Gastrocnemius medialis (tissue), 4 donors: ENCODE measurements around the gene CCDC88A. TPM values are rescaled to one million over a fixed set of nuclear protein-coding genes. Genes with fewer than 3 reads are reported as not detected.

Source experiments
- ATAC-seq, 2 donors: fragments of 150-250 bp; one replicate each; pipeline ENCODE4 v1.9.1; 2016
- DNase-seq, 2 donors: peaks; one replicate each; pipeline ENCODE4 v3.0.0-alpha.2; 2019
- H3K27ac ChIP-seq, 4 donors: fragments of 200-600 bp; sonication (generic); 1 replicate in 1 of 4; 2 replicates in 3 of 4; pipeline ENCODE4 v1.5.1; 2016 to 2018; ENCODE audit warnings: mild to moderate bottlenecking in 2 of 4, moderate library complexity in 1 of 4
- H3K27me3 ChIP-seq, 3 donors: fragments of 200-600 bp; sonication (generic) in 2 of 3; 1 replicate in 1 of 3; 2 replicates in 2 of 3; pipeline versions ENCODE4 v1.5.1 to v1.6.0; 2016 to 2019; ENCODE audit warnings: mild to moderate bottlenecking in 1 of 3, moderate library complexity in 1 of 3
- H3K36me3 ChIP-seq, 2 donors: fragments of 200-600 bp; sonication (generic) in 1 of 2; one replicate each; pipeline ENCODE4 v1.5.1; 2017 to 2018
- H3K4me1 ChIP-seq, 2 donors: fragments of 200-600 bp; sonication (generic) in 1 of 2; one replicate each; pipeline ENCODE4 v1.5.1; 2016 to 2017; ENCODE audit warnings: mild to moderate bottlenecking in 2 of 2
- H3K4me3 ChIP-seq, 4 donors: fragments of 200-600 bp; sonication (generic) in 3 of 4; 1 replicate in 1 of 4; 2 replicates in 3 of 4; pipeline ENCODE4 v1.5.1; 2016 to 2019; ENCODE audit warnings: mild to moderate bottlenecking in 2 of 4
- H3K9me3 ChIP-seq, 3 donors: fragments of 200-600 bp; sonication (generic) in 2 of 3; 1 replicate in 1 of 3; 2 replicates in 2 of 3; pipeline ENCODE4 v1.5.1; 2016 to 2019
- CTCF ChIP-seq, 5 experiments: fragments of 450-650 bp in 3 of 5; fragments of 200-600 bp in 2 of 5; sonication (generic) in 2 of 5; IDR thresholded peaks in 4 of 5; conservative IDR thresholded peaks in 1 of 5; 1 replicate in 4 of 5; 2 replicates in 1 of 5; pipeline ENCODE4 v1.5.1; 2016 to 2019; ENCODE audit warnings: antibody characterized with exemption in 5 of 5, mild to moderate bottlenecking in 3 of 5, moderate library complexity in 3 of 5
- POLR2A ChIP-seq, 2 donors: fragments of 450-650 bp; IDR thresholded peaks; one replicate each; pipeline ENCODE4 v1.6.1; 2017; ENCODE audit warnings: antibody characterized with exemption in 2 of 2, mild to moderate bottlenecking in 2 of 2, moderate library complexity in 2 of 2
- in situ Hi-C, 4 donors: fragments of 200-750 bp; cut with MboI; loops; one replicate each; pipeline versions ENCODE4 v1.15.0 to v1.8.0; 2017; ENCODE audit warnings: low sequenced_read_pairs in 4 of 4
- intact Hi-C: fragments of 100-400 bp; cut with DNase I; formaldehyde crosslinking; loops from one replicate; pipeline ENCODE4 v1.15.1; 2023; ENCODE audit warnings: low total_unique reads
- total RNA-seq, 4 donors: library from RNA; depleted of rRNA; stranded (reverse); fragments of >200 nt; gene quantifications; one replicate each; pipeline versions ENCODE4 v1.1.0 to v1.2.3, GENCODE V29; 2016

Gene CCDC88A
- total RNA-seq, 4 donors from 2014 or later, result 12.9 to 28.7 (median 19.4) TPM

DNA sequence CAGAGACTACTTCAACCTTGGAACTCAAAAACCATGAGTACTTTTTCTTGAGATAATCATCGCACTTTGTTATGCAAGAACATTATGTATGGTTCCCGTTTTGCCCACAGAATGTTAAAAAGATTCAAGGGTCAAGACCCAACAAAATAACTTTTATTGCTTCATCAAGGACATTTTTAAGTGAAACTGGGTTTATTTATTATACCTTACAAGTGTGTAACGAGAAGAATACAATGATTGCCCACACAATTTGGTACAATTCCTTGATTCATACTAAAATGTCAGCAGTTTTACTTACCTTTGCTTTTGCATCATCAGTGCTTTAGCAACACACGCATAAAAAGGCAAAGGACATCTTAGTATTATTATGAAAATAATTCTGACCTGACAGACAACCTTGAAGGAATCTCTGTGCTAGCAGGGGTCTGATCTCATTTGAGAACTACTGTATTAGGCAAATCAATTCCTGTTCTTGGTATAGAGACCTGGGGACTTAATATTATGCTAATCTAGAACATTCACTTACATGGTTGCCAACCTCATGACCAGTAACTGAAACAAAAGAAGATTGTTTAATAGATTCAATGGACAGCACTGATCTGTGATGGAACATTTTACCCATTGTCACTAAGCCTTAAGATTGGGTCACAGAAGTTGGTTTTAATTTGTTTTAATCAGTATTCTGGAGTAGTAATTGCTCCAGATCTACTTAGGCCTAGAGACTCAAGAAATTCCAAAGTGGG, 16.2 kb downstream of the CCDC88A start:
- Histone ChIP-seq H3K4me1 (no peaks in the 10 kb centered on the region), H3K36me3 (peaks cover 0 to 6% of the 10 kb centered on the region in 2 donors), H3K4me3 (no peak overlapping the region), H3K27ac (no peak overlapping the region), H3K9me3 (no peaks in the 10 kb centered on the region), H3K27me3 (no peaks in the 10 kb centered on the region)
- intact Hi-C loops, result no loop called here
- TF ChIP-seq CTCF (IDR thresholded peaks at IDR 0.05 in 4 of 5, conservative IDR thresholded peaks at IDR 0.05 in 1 of 5) (no peak), POLR2A (IDR thresholded peaks at IDR 0.05) (no peak)
- DNase-seq (no peak), ATAC-seq (no peak)
- in situ Hi-C loops, result loop anchor here in 1 of 4 donors (25.0 kb wide), 1 partner anchor 366 kb away; no protein-coding TSS in a partner anchor

GRCh38 chr2:55401124-55401523, 18.5 kb downstream of the CCDC88A start:
- no peak overlapping the region for H3K27ac ChIP-seq
- peaks cover 0 to 6% of the 10 kb centered on the region in 2 donors for H3K36me3 ChIP-seq
- ATAC-seq (no peak), DNase-seq (no peak)
- no peak overlapping the region for H3K4me3 ChIP-seq
- H3K9me3 ChIP-seq, result no peaks in the 10 kb centered on the region
- TF ChIP-seq POLR2A (IDR thresholded peaks at IDR 0.05) (no peak), CTCF (IDR thresholded peaks at IDR 0.05 in 4 of 5, conservative IDR thresholded peaks at IDR 0.05 in 1 of 5) (no peak)
- H3K27me3 ChIP-seq, result no peaks in the 10 kb centered on the region
- intact Hi-C loops, result no loop called here
- no peaks in the 10 kb centered on the region for H3K4me1 ChIP-seq
- in situ Hi-C loops, result loop anchor here in 1 of 4 donors (25.0 kb wide), 1 partner anchor 364 kb away; no protein-coding TSS in a partner anchor

DNA sequence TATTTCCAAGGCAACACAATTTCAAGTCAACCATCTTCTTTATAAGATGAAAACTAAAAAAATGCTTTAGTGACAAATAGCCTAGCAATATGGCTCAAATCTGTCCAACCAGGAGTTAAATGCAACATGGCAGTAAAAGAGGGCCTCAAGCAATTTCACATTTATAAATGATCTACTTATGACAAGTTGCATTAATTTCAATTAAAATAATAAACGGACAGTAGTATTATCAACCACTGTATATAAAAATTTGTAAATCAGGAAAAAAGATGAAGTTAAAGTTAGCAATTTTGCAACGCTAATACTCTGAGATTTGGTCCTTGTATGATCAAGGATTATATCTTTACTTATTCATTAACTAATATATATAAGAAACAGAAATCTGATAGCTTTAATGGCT, 19.3 kb downstream of the CCDC88A start:
- in situ Hi-C loops, result loop anchor here in 1 of 4 donors (25.0 kb wide), 1 partner anchor 363 kb away; no protein-coding TSS in a partner anchor
- H3K4me3 ChIP-seq, result no peak overlapping the region
- H3K4me1 ChIP-seq, result no peaks in the 10 kb centered on the region
- ATAC-seq (no peak), DNase-seq (no peak)
- TF ChIP-seq POLR2A (IDR thresholded peaks at IDR 0.05), result no peak
- TF ChIP-seq CTCF (IDR thresholded peaks at IDR 0.05 in 4 of 5, conservative IDR thresholded peaks at IDR 0.05 in 1 of 5), result no peak
- no peak overlapping the region for H3K27ac ChIP-seq
- no peaks in the 10 kb centered on the region for H3K9me3 ChIP-seq
- peaks cover 0 to 5% of the 10 kb centered on the region in 2 donors for H3K36me3 ChIP-seq
- H3K27me3 ChIP-seq, result no peaks in the 10 kb centered on the region
- intact Hi-C loops, result no loop called here

- intact Hi-C loops (no loop called here), in situ Hi-C loops (loop anchor here in 1 of 4 donors (25.0 kb wide), 1 partner anchor 363 kb away; no protein-coding TSS in a partner anchor)
- DNase-seq, result no peak
Observed at GRCh38 chr2:55399815-55400214, 19.8 kb downstream of the CCDC88A start.

More at GRCh38 chr2:55399815-55400214, 19.8 kb downstream of the CCDC88A start:
- no peak for TF ChIP-seq POLR2A (IDR thresholded peaks at IDR 0.05)
- TF ChIP-seq CTCF (IDR thresholded peaks at IDR 0.05 in 4 of 5, conservative IDR thresholded peaks at IDR 0.05 in 1 of 5), result no peak
- no peaks in the 10 kb centered on the region for H3K4me1 ChIP-seq
- no peaks in the 10 kb centered on the region for H3K9me3 ChIP-seq
- no peak for ATAC-seq
- no peaks in the 10 kb centered on the region for H3K27me3 ChIP-seq
- H3K36me3 ChIP-seq, result no peaks in the 10 kb centered on the region
- H3K4me3 ChIP-seq, result no peak overlapping the region
- H3K27ac ChIP-seq, result no peak overlapping the region
